Measurements from ENCODE around the gene TMEM231.
"Not testable (repeated sequence)": the region's sequence is repeated elsewhere in the genome, so short reads cannot be mapped to it uniquely, and the experiment has no call there.

Gene TMEM231

GRCh38 chr16:75555707-75556430 lies at the start of gene TMEM231:
TSS of gene TMEM231 (minus strand) at chr16:75556252. CDS start at chr16:75556209, 43 bp downstream.
- peak; percentile 69 for DNase-seq (ENCODE audit: low read depth)

GRCh38 chr16:75603241-75603640 lies 47.2 kb upstream of the TMEM231 start:
- no peak for DNase-seq (ENCODE audit: low read depth)

- DNase-seq (ENCODE audit: low read depth), result no peak
Measured at GRCh38 chr16:75599452-75600277, 43.6 kb upstream of the TMEM231 start.

- DNase-seq (ENCODE audit: low read depth), result peak; percentile 50
Measured at GRCh38 chr16:75593825-75594820, 38.1 kb upstream of the TMEM231 start.

GRCh38 chr16:75593308-75593707 lies 37.3 kb upstream of the TMEM231 start:
- no peak for DNase-seq (ENCODE audit: low read depth)

GRCh38 chr16:75591927-75592326 lies 35.9 kb upstream of the TMEM231 start:
- not testable (repeated sequence) for DNase-seq (ENCODE audit: low read depth)

GRCh38 chr16:75590920-75591843 lies 35.1 kb upstream of the TMEM231 start:
- peak; percentile 41 for DNase-seq (ENCODE audit: low read depth)

GRCh38 chr16:75589306-75589705 lies 33.3 kb upstream of the TMEM231 start:
- DNase-seq (ENCODE audit: low read depth), result no peak

GRCh38 chr16:75588716-75589115 lies 32.7 kb upstream of the TMEM231 start:
- no peak for DNase-seq (ENCODE audit: low read depth)

- DNase-seq (ENCODE audit: low read depth), result no peak
Measured at GRCh38 chr16:75584108-75584507, 28.1 kb upstream of the TMEM231 start.

GRCh38 chr16:75579281-75579834 lies 23.3 kb upstream of the TMEM231 start:
- no peak for DNase-seq (ENCODE audit: low read depth)

- no peak for DNase-seq (ENCODE audit: low read depth)
Measured at GRCh38 chr16:75578725-75579124, 22.7 kb upstream of the TMEM231 start.

- DNase-seq (ENCODE audit: low read depth), result no peak
Measured at GRCh38 chr16:75578212-75578611, 22.2 kb upstream of the TMEM231 start.

- DNase-seq (ENCODE audit: low read depth), result no peak
Measured at GRCh38 chr16:75576384-75576811, 20.3 kb upstream of the TMEM231 start.

GRCh38 chr16:75575958-75576357 lies 19.9 kb upstream of the TMEM231 start:
- no peak for DNase-seq (ENCODE audit: low read depth)

- DNase-seq (ENCODE audit: low read depth), result no peak
Measured at GRCh38 chr16:75573955-75574354, 17.9 kb upstream of the TMEM231 start.

GRCh38 chr16:75572864-75573542 lies 17.0 kb upstream of the TMEM231 start:
- no peak for DNase-seq (ENCODE audit: low read depth)

- no peak for DNase-seq (ENCODE audit: low read depth)
Measured at GRCh38 chr16:75570396-75571065, 14.5 kb upstream of the TMEM231 start.

GRCh38 chr16:75567911-75568310 lies 11.9 kb upstream of the TMEM231 start:
- DNase-seq (ENCODE audit: low read depth), result no peak

Data from non-pigmented ciliary epithelial cell (primary cell).